Trophoblast cell (in vitro differentiated cells and primary cell): ENCODE measurements around the gene R3HCC1L.

ENCODE experiments used
- DNase-seq, 2 donors: peaks; one replicate each; pipeline ENCODE4 v3.0.0-alpha.2; 2016
- H2AFZ ChIP-seq: 2 replicates; pipeline ENCODE4 v1.6.1; 2013; ENCODE audit warnings: low read length, moderate library complexity, mild to moderate bottlenecking; ENCODE audit not compliant: insufficient read depth, poor library complexity
- H2AK5ac ChIP-seq: 2 replicates; pipeline ENCODE4 v1.6.1; 2013; ENCODE audit warnings: mild to moderate bottlenecking, low read length
- H2BK120ac ChIP-seq: 2 replicates; pipeline ENCODE4 v1.6.1; 2013; ENCODE audit warnings: low read length, mild to moderate bottlenecking, moderate library complexity; ENCODE audit not compliant: insufficient read depth, poor library complexity
- H2BK12ac ChIP-seq: 2 replicates; pipeline ENCODE4 v1.6.1; 2013; ENCODE audit warnings: mild to moderate bottlenecking, low read length, moderate library complexity
- H2BK5ac ChIP-seq: 2 replicates; pipeline ENCODE4 v1.6.1; 2013; ENCODE audit warnings: low read length, low read depth, moderate library complexity, mild to moderate bottlenecking; ENCODE audit not compliant: poor library complexity
- H3K14ac ChIP-seq: 2 replicates; pipeline ENCODE4 v1.6.1; 2013; ENCODE audit warnings: mild to moderate bottlenecking, low read length
- H3K18ac ChIP-seq: 2 replicates; pipeline ENCODE4 v1.6.1; 2013; ENCODE audit warnings: mild to moderate bottlenecking, low read length
- H3K23ac ChIP-seq: 2 replicates; pipeline ENCODE4 v1.6.1; 2013; ENCODE audit warnings: low read length
- H3K27ac ChIP-seq: 2 replicates; pipeline ENCODE4 v1.5.1; 2013; ENCODE audit warnings: low read depth, mild to moderate bottlenecking, inconsistent platforms, low read length, moderate library complexity
- H3K27me3 ChIP-seq: 2 replicates; pipeline ENCODE4 v1.6.1; 2013; ENCODE audit warnings: inconsistent platforms, mild to moderate bottlenecking, low read length, moderate library complexity; ENCODE audit not compliant: insufficient read depth
- H3K36me3 ChIP-seq, 2 experiments: 1 replicate in 1 of 2; 2 replicates in 1 of 2; pipeline ENCODE4 v1.6.1; 2013; ENCODE audit warnings: low read length in 2 of 2, mild to moderate bottlenecking in 2 of 2, moderate library complexity in 1 of 2; ENCODE audit not compliant: insufficient read depth in 2 of 2, control insufficient read depth in 1 of 2
- H3K4ac ChIP-seq: 2 replicates; pipeline ENCODE4 v1.6.1; 2013; ENCODE audit warnings: low read depth, mild to moderate bottlenecking, low read length, moderate library complexity
- H3K4me1 ChIP-seq, 2 experiments: 1 replicate in 1 of 2; 2 replicates in 1 of 2; pipeline ENCODE4 v1.6.1; 2013; ENCODE audit warnings: low read length in 2 of 2, mild to moderate bottlenecking in 2 of 2, moderate library complexity in 1 of 2; ENCODE audit not compliant: insufficient read depth in 2 of 2, control insufficient read depth in 1 of 2
- H3K4me2 ChIP-seq: 2 replicates; pipeline ENCODE4 v1.6.1; 2013; ENCODE audit warnings: inconsistent platforms, mild to moderate bottlenecking, low read length, moderate library complexity
- H3K4me3 ChIP-seq: 2 replicates; pipeline ENCODE4 v1.5.1; 2013; ENCODE audit warnings: mild to moderate bottlenecking, low read depth, low read length, inconsistent platforms
- H3K79me1 ChIP-seq: one replicate; pipeline ENCODE4 v1.6.1; 2013; ENCODE audit warnings: low read length
- H3K79me2 ChIP-seq: 2 replicates; pipeline ENCODE4 v1.6.1; 2013; ENCODE audit warnings: low read length, mild to moderate bottlenecking; ENCODE audit not compliant: control insufficient read depth, insufficient read depth, poor library complexity
- H3K9ac ChIP-seq: 2 replicates; pipeline ENCODE4 v1.6.1; 2013; ENCODE audit warnings: mild to moderate bottlenecking, low read length
- H3K9me3 ChIP-seq: 2 replicates; pipeline ENCODE4 v1.6.1; 2013; ENCODE audit warnings: low read depth, mild to moderate bottlenecking, control low read depth, inconsistent platforms, low read length; ENCODE audit not compliant: insufficient read depth
- H4K12ac ChIP-seq: 2 replicates; pipeline ENCODE4 v1.6.1; 2013; ENCODE audit warnings: low read depth, mild to moderate bottlenecking, low read length, moderate library complexity
- H4K8ac ChIP-seq: 2 replicates; pipeline ENCODE4 v1.6.1; 2013; ENCODE audit warnings: low read depth, mild to moderate bottlenecking, low read length, moderate library complexity
- H4K91ac ChIP-seq: one replicate; pipeline ENCODE4 v1.6.1; 2013; ENCODE audit warnings: low read depth, mild to moderate bottlenecking, low read length, moderate library complexity
- WGBS: extraction: QIAGEN DNeasy Blood & Tissue Kit; methylation state at CpG from one replicate; pipeline ENCODE4 v1.1.7; 2013; ENCODE audit warnings: missing lambda C conversion rate; ENCODE audit not compliant: insufficient read length, insufficient coverage; ENCODE audit errors: extremely low coverage; 5-methylcytosine and 5-hydroxymethylcytosine counted together

R3HCC1L gene

GRCh38 chr10:98194633-98195032 is 60.2 kb downstream of the R3HCC1L start:
- H4K8ac ChIP-seq, result no peak overlapping the region
- H2BK12ac ChIP-seq, result no peak overlapping the region
- no peaks in the 10 kb centered on the region for H3K36me3 ChIP-seq
- H4K12ac ChIP-seq, result no peak overlapping the region
- H4K91ac ChIP-seq, result no peak overlapping the region
- H3K9me3 ChIP-seq, result no peaks in the 10 kb centered on the region
- H3K4me1 ChIP-seq, result no peaks in the 10 kb centered on the region
- no peak overlapping the region for H2AFZ ChIP-seq
- DNase-seq, result no peak
- H3K14ac ChIP-seq, result no peak overlapping the region
- H3K4ac ChIP-seq, result no peak overlapping the region
- no peak overlapping the region for H2BK5ac ChIP-seq
- H2AK5ac ChIP-seq, result no peak overlapping the region
- H3K79me2 ChIP-seq, result no peaks in the 10 kb centered on the region
- H2BK120ac ChIP-seq, result no peak overlapping the region
- no CpG with 5 or more reads among the region's 3 CpGs for WGBS
- no peaks in the 10 kb centered on the region for H3K27me3 ChIP-seq
- H3K9ac ChIP-seq, result no peak overlapping the region
- no peak overlapping the region for H3K4me3 ChIP-seq
- H3K27ac ChIP-seq, result no peak overlapping the region
- no peak overlapping the region for H3K18ac ChIP-seq
- no peak overlapping the region for H3K23ac ChIP-seq
- H3K79me1 ChIP-seq, result no peaks in the 10 kb centered on the region
- no peak overlapping the region for H3K4me2 ChIP-seq

DNA sequence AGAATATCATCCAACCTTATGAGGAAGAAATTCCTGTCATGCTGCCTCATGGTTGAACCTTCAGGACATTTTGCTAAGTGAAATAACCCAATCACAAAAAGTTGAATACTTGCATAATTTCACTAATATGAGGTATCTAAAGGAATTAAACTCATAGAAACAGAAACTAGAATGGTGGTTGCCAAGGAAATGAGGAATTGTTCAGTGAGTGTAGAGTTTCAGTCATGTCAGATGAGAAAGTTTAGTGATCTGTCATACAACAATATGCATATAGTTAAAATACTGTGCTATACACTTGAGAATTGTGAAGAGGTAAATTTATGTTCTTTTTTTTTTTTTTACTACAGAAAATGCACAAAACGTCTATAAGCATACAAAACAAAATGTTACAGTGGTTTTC is 60.7 kb downstream of the R3HCC1L start:
- no peak overlapping the region for H3K4me2 ChIP-seq
- H3K14ac ChIP-seq, result no peak overlapping the region
- no peak overlapping the region for H2BK120ac ChIP-seq
- H3K23ac ChIP-seq, result no peak overlapping the region
- H3K27me3 ChIP-seq, result no peaks in the 10 kb centered on the region
- no peak overlapping the region for H2AFZ ChIP-seq
- H3K79me1 ChIP-seq, result no peaks in the 10 kb centered on the region
- no peaks in the 10 kb centered on the region for H3K9me3 ChIP-seq
- no peak overlapping the region for H4K91ac ChIP-seq
- H4K12ac ChIP-seq, result no peak overlapping the region
- no peaks in the 10 kb centered on the region for H3K36me3 ChIP-seq
- H3K79me2 ChIP-seq, result no peaks in the 10 kb centered on the region
- WGBS, result no CpG with 5 or more reads among the region's 1 CpG
- H2BK5ac ChIP-seq, result no peak overlapping the region
- DNase-seq, result no peak
- H4K8ac ChIP-seq, result no peak overlapping the region
- no peak overlapping the region for H3K18ac ChIP-seq
- H3K4ac ChIP-seq, result no peak overlapping the region
- H2BK12ac ChIP-seq, result no peak overlapping the region
- no peak overlapping the region for H3K4me3 ChIP-seq
- H2AK5ac ChIP-seq, result no peak overlapping the region
- no peaks in the 10 kb centered on the region for H3K4me1 ChIP-seq
- no peak overlapping the region for H3K27ac ChIP-seq
- H3K9ac ChIP-seq, result no peak overlapping the region

DNA sequence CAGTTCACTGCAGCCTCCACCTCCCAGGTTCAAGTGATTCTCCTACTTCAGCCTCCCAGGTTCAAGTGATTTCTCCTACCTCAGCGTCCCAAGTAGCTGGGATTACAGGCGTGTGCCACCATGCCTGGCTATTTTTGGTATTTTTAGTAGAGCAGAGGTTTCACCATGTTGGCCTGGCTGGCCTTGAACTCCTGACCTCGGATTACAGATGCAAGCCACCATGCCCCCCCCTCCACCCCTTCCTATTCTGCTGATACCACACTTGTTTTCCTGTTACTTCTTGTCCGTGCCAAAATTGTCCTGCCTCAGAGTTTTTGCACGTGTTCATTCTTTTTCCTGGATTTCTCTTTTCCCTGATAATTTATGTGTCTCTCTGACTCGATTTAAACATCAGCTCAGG is 62.5 kb downstream of the R3HCC1L start:
- WGBS, result no CpG with 5 or more reads among the region's 6 CpGs
- H3K4me2 ChIP-seq, result no peak overlapping the region
- no peak overlapping the region for H2BK12ac ChIP-seq
- no peak overlapping the region for H2AK5ac ChIP-seq
- no peak overlapping the region for H2AFZ ChIP-seq
- H3K4me1 ChIP-seq, result no peaks in the 10 kb centered on the region
- H2BK120ac ChIP-seq, result no peak overlapping the region
- no peak overlapping the region for H2BK5ac ChIP-seq
- no peak overlapping the region for H3K4me3 ChIP-seq
- no peaks in the 10 kb centered on the region for H3K36me3 ChIP-seq
- H3K27me3 ChIP-seq, result no peaks in the 10 kb centered on the region
- no peak overlapping the region for H3K4ac ChIP-seq
- no peak overlapping the region for H4K12ac ChIP-seq
- H4K91ac ChIP-seq, result no peak overlapping the region
- no peak overlapping the region for H3K18ac ChIP-seq
- H4K8ac ChIP-seq, result no peak overlapping the region
- no peaks in the 10 kb centered on the region for H3K9me3 ChIP-seq
- no peaks in the 10 kb centered on the region for H3K79me2 ChIP-seq
- no peak for DNase-seq
- no peak overlapping the region for H3K14ac ChIP-seq
- no peaks in the 10 kb centered on the region for H3K79me1 ChIP-seq
- no peak overlapping the region for H3K9ac ChIP-seq
- H3K27ac ChIP-seq, result no peak overlapping the region
- no peak overlapping the region for H3K23ac ChIP-seq

- no peak for DNase-seq
- no peaks in the 10 kb centered on the region for H3K9me3 ChIP-seq
- H3K79me1 ChIP-seq, result no peaks in the 10 kb centered on the region
- H3K23ac ChIP-seq, result no peak overlapping the region
- no peak overlapping the region for H2AK5ac ChIP-seq
- no peak overlapping the region for H4K12ac ChIP-seq
- no peak overlapping the region for H4K8ac ChIP-seq
- no peaks in the 10 kb centered on the region for H3K79me2 ChIP-seq
- H2AFZ ChIP-seq, result no peak overlapping the region
- H3K4ac ChIP-seq, result no peak overlapping the region
- WGBS, result no CpG with 5 or more reads among the region's 5 CpGs
- H4K91ac ChIP-seq, result no peak overlapping the region
- no peak overlapping the region for H2BK120ac ChIP-seq
- H3K4me3 ChIP-seq, result no peak overlapping the region
- H2BK12ac ChIP-seq, result no peak overlapping the region
- no peak overlapping the region for H3K4me2 ChIP-seq
- no peak overlapping the region for H3K27ac ChIP-seq
- H3K27me3 ChIP-seq, result no peaks in the 10 kb centered on the region
- no peaks in the 10 kb centered on the region for H3K36me3 ChIP-seq
- no peak overlapping the region for H3K14ac ChIP-seq
- H3K9ac ChIP-seq, result no peak overlapping the region
- no peaks in the 10 kb centered on the region for H3K4me1 ChIP-seq
- H2BK5ac ChIP-seq, result no peak overlapping the region
- no peak overlapping the region for H3K18ac ChIP-seq
These were observed 67.3 kb downstream of the R3HCC1L start for GRCh38 chr10:98201760-98202159.
